GM23338 (cell line): ENCODE measurements around the gene GRIA1. TPM values are rescaled to one million over a fixed set of nuclear protein-coding genes. Genes with fewer than 3 reads are reported as not detected.

Source experiments
- ATAC-seq: fragments of 200-7000 bp; cut with Tn5 transposase; 3 replicates; pipeline ENCODE4 v1.9.1; 2020
- DNase-seq: peaks from one replicate; pipeline ENCODE4 v3.0.0-alpha.2; 2015; ENCODE audit warnings: low spot score
- H2AFZ ChIP-seq: fragments of 200-600 bp; sonication (generic); 2 replicates; pipeline ENCODE4 v1.8.0; 2016; ENCODE audit warnings: antibody characterized with exemption, mild to moderate bottlenecking, moderate library complexity
- H3F3A ChIP-seq: fragments of 200-600 bp; sonication (generic); replicated peaks from 2 replicates; pipeline ENCODE4 v1.8.0; 2017; ENCODE audit warnings: antibody characterized with exemption, mixed run types, low read depth
- H3K27ac ChIP-seq: fragments of 200-600 bp; sonication (generic); 2 replicates; pipeline ENCODE4 v1.6.1; 2016; ENCODE audit warnings: low read depth
- H3K27me3 ChIP-seq: fragments of 200-600 bp; sonication (generic); 2 replicates; pipeline ENCODE4 v1.8.0; 2016; ENCODE audit warnings: mild to moderate bottlenecking, mixed run types, moderate library complexity; ENCODE audit not compliant: insufficient read depth
- H3K36me3 ChIP-seq: fragments of 200-600 bp; sonication (generic); 2 replicates; pipeline ENCODE4 v1.8.0; 2016; ENCODE audit warnings: mild to moderate bottlenecking; ENCODE audit not compliant: insufficient read depth
- H3K4me1 ChIP-seq: fragments of 200-600 bp; sonication (generic); 2 replicates; pipeline ENCODE4 v1.8.0; 2016; ENCODE audit warnings: mild to moderate bottlenecking, moderate library complexity; ENCODE audit not compliant: insufficient read depth
- H3K4me2 ChIP-seq: fragments of 200-600 bp; sonication (generic); 2 replicates; pipeline ENCODE4 v1.7.1; 2017; ENCODE audit warnings: mixed run types
- H3K4me3 ChIP-seq: fragments of 200-600 bp; sonication (generic); 2 replicates; pipeline ENCODE4 v1.6.1; 2016; ENCODE audit warnings: mixed run types
- H3K79me2 ChIP-seq: fragments of 200-600 bp; sonication (generic); replicated peaks from 2 replicates; pipeline ENCODE4 v1.8.0; 2017; ENCODE audit warnings: mild to moderate bottlenecking; ENCODE audit not compliant: insufficient read depth
- H3K9me2 ChIP-seq: fragments of 200-600 bp; sonication (generic); 2 replicates; pipeline ENCODE4 v1.8.0; 2017; ENCODE audit not compliant: insufficient read depth
- H4K20me1 ChIP-seq: fragments of 200-600 bp; sonication (generic); replicated peaks from 2 replicates; pipeline ENCODE4 v1.8.0; 2017; ENCODE audit warnings: mild to moderate bottlenecking; ENCODE audit not compliant: insufficient read depth
- H3K27ac Mint-ChIP-seq: 2 replicates; pipeline ENCODE4 v1.8.0; 2020; ENCODE audit warnings: inconsistent platforms, mild to moderate bottlenecking, moderate library complexity, mixed read lengths
- H3K27me3 Mint-ChIP-seq: 3 replicates; pipeline ENCODE4 v1.8.0; 2022; ENCODE audit warnings: low read depth, mild to moderate bottlenecking, moderate library complexity, mixed read lengths, inconsistent platforms; ENCODE audit not compliant: insufficient read depth, poor library complexity
- H3K36me3 Mint-ChIP-seq: 3 replicates; pipeline ENCODE4 v1.8.0; 2021; ENCODE audit warnings: low read depth, mild to moderate bottlenecking, inconsistent platforms, moderate library complexity, mixed read lengths
- H3K4me1 Mint-ChIP-seq: 3 replicates; pipeline ENCODE4 v1.8.0; 2020; ENCODE audit warnings: mild to moderate bottlenecking, inconsistent platforms, mixed read lengths
- H3K4me3 Mint-ChIP-seq: 3 replicates; pipeline ENCODE4 v1.8.0; 2021; ENCODE audit warnings: moderate library complexity, mild to moderate bottlenecking, inconsistent platforms, mixed read lengths
- H3K9me3 Mint-ChIP-seq: 3 replicates; pipeline ENCODE4 v1.8.0; 2020; ENCODE audit warnings: moderate library complexity, mild to moderate bottlenecking, inconsistent platforms, mixed read lengths
- CREB1 ChIP-seq: fragments of 250-450 bp; sonication (Bioruptor Pico); IDR thresholded peaks from 2 replicates; pipeline ENCODE4 v1.5.0; 2020; ENCODE audit warnings: low read depth, mild to moderate bottlenecking, moderate library complexity
- CTCF ChIP-seq, 2 experiments: fragments of 200-600 bp in 1 of 2; sonication (generic) in 1 of 2; conservative IDR thresholded peaks; 2 replicates each; pipeline versions ENCODE4 v1.5.1 to v1.6.1; 2016 to 2017; ENCODE audit warnings: antibody characterized with exemption in 2 of 2, low read depth in 2 of 2, mild to moderate bottlenecking in 2 of 2, moderate library complexity in 1 of 2
- ETS1 ChIP-seq: IDR thresholded peaks from 2 replicates; pipeline ENCODE4 v1.6.1; 2016; ENCODE audit warnings: antibody characterized with exemption
- JUNB ChIP-seq: IDR thresholded peaks from one replicate; pipeline ENCODE4 v1.6.1; 2016; ENCODE audit warnings: antibody characterized with exemption; ENCODE audit not compliant: unreplicated experiment
- NANOG ChIP-seq: IDR thresholded peaks from 2 replicates; pipeline ENCODE4 v1.6.1; 2016; ENCODE audit warnings: antibody characterized with exemption, borderline replicate concordance
- POLR2AphosphoS5 ChIP-seq: IDR thresholded peaks from 2 replicates; pipeline ENCODE4 v1.6.1; 2016; ENCODE audit warnings: antibody characterized with exemption, low read depth
- REST ChIP-seq: IDR thresholded peaks from one replicate; pipeline ENCODE4 v1.6.1; 2018; ENCODE audit warnings: antibody characterized with exemption; ENCODE audit not compliant: unreplicated experiment
- STAT1 ChIP-seq: IDR thresholded peaks from one replicate; pipeline ENCODE4 v1.6.1; 2016; ENCODE audit warnings: antibody characterized with exemption; ENCODE audit not compliant: unreplicated experiment
- ZNF331 ChIP-seq: fragments of 250-450 bp; sonication (Bioruptor Pico); IDR thresholded peaks from 2 replicates; pipeline ENCODE4 v1.5.0; 2020; ENCODE audit warnings: low read depth, mild to moderate bottlenecking, moderate library complexity
- polyA plus RNA-seq: library from polyadenylated mRNA; unstranded; fragments of >200 nt; fragmentation: Nextera tagmentation; extraction: Ambion mirVana; gene quantifications from 2 replicates; pipeline ENCODE4 v1.2.1, GENCODE V29; 2016
- total RNA-seq: library from RNA; depleted of rRNA; stranded (reverse); fragments of >200 nt; shearing (Covaris generic); gene quantifications from 2 replicates; pipeline ENCODE4 v1.2.3, GENCODE V29; 2014
- TF ChIP-seq, protein P1 (sequence below): fragments of 250-450 bp; sonication (Bioruptor Pico); IDR thresholded peaks from 2 replicates; pipeline ENCODE4 v1.5.0; 2020; ENCODE audit warnings: mild to moderate bottlenecking, moderate library complexity

The GRIA1 gene
- total and polyA plus RNA-seq, 2 experiments from 2014 or later = 1.0 to 1.7 TPM

GRCh38 chr5:153523831-153524230 lies 33.4 kb downstream of the GRIA1 start:
- no peak for TF ChIP-seq NANOG
- TF ChIP-seq CREB1 (CRISPR knock-in tag) = no peak
- TF ChIP-seq REST = no peak
- no peaks in the 10 kb centered on the region for H3K9me3 Mint-ChIP-seq
- Histone ChIP-seq H3K4me2 (no peak overlapping the region), H3K4me1 (peaks cover 18% of the 10 kb centered on the region), H2AFZ (no peak overlapping the region), H3K36me3 (no peaks in the 10 kb centered on the region), H3F3A (no peaks in the 10 kb centered on the region), H4K20me1 (no peaks in the 10 kb centered on the region), H3K27ac (no peak overlapping the region), H3K9me2 (no peaks in the 10 kb centered on the region), H3K79me2 (no peaks in the 10 kb centered on the region), H3K4me3 (no peak overlapping the region), H3K27me3 (no peaks in the 10 kb centered on the region)
- no peak overlapping the region for H3K27ac Mint-ChIP-seq
- peaks cover 4% of the 10 kb centered on the region for H3K27me3 Mint-ChIP-seq
- no peak for DNase-seq
- no peak overlapping the region for H3K4me3 Mint-ChIP-seq
- no peaks in the 10 kb centered on the region for H3K36me3 Mint-ChIP-seq
- peaks cover 14% of the 10 kb centered on the region for H3K4me1 Mint-ChIP-seq
- ATAC-seq = no peak

GRCh38 chr5:153525536-153525935 lies 35.1 kb downstream of the GRIA1 start:
- DNase-seq = no peak
- TF ChIP-seq STAT1 = no peak
- no peak for TF ChIP-seq POLR2AphosphoS5
- TF ChIP-seq NANOG = no peak
- no peak for TF ChIP-seq CTCF (conservative IDR thresholded peaks at IDR 0.05; ENCODE audit: low read depth in 2 of 2)
- no peak for TF ChIP-seq JUNB
- TF ChIP-seq, protein P1, sequence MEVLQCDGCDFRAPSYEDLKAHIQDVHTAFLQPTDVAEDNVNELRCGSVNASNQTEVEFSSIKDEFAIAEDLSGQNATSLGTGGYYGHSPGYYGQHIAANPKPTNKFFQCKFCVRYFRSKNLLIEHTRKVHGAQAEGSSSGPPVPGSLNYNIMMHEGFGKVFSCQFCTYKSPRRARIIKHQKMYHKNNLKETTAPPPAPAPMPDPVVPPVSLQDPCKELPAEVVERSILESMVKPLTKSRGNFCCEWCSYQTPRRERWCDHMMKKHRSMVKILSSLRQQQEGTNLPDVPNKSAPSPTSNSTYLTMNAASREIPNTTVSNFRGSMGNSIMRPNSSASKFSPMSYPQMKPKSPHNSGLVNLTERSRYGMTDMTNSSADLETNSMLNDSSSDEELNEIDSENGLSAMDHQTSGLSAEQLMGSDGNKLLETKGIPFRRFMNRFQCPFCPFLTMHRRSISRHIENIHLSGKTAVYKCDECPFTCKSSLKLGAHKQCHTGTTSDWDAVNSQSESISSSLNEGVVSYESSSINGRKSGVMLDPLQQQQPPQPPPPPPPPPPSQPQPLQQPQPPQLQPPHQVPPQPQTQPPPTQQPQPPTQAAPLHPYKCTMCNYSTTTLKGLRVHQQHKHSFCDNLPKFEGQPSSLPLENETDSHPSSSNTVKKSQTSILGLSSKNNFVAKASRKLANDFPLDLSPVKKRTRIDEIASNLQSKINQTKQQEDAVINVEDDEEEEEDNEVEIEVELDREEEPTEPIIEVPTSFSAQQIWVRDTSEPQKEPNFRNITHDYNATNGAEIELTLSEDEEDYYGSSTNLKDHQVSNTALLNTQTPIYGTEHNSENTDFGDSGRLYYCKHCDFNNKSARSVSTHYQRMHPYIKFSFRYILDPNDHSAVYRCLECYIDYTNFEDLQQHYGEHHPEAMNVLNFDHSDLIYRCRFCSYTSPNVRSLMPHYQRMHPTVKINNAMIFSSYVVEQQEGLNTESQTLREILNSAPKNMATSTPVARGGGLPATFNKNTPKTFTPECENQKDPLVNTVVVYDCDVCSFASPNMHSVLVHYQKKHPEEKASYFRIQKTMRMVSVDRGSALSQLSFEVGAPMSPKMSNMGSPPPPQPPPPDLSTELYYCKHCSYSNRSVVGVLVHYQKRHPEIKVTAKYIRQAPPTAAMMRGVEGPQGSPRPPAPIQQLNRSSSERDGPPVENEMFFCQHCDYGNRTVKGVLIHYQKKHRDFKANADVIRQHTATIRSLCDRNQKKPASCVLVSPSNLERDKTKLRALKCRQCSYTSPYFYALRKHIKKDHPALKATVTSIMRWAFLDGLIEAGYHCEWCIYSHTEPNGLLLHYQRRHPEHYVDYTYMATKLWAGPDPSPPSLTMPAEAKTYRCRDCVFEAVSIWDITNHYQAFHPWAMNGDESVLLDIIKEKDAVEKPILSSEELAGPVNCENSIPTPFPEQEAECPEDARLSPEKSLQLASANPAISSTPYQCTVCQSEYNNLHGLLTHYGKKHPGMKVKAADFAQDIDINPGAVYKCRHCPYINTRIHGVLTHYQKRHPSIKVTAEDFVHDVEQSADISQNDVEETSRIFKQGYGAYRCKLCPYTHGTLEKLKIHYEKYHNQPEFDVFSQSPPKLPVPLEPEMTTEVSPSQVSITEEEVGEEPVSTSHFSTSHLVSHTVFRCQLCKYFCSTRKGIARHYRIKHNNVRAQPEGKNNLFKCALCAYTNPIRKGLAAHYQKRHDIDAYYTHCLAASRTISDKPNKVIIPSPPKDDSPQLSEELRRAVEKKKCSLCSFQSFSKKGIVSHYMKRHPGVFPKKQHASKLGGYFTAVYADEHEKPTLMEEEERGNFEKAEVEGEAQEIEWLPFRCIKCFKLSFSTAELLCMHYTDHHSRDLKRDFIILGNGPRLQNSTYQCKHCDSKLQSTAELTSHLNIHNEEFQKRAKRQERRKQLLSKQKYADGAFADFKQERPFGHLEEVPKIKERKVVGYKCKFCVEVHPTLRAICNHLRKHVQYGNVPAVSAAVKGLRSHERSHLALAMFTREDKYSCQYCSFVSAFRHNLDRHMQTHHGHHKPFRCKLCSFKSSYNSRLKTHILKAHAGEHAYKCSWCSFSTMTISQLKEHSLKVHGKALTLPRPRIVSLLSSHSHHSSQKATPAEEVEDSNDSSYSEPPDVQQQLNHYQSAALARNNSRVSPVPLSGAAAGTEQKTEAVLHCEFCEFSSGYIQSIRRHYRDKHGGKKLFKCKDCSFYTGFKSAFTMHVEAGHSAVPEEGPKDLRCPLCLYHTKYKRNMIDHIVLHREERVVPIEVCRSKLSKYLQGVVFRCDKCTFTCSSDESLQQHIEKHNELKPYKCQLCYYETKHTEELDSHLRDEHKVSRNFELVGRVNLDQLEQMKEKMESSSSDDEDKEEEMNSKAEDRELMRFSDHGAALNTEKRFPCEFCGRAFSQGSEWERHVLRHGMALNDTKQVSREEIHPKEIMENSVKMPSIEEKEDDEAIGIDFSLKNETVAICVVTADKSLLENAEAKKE = no peak
- TF ChIP-seq ETS1 = no peak
- TF ChIP-seq CREB1 (CRISPR knock-in tag) = no peak
- no peak for TF ChIP-seq ZNF331 (CRISPR knock-in tag)

More at GRCh38 chr5:153525536-153525935, 35.1 kb downstream of the GRIA1 start:
- Histone ChIP-seq H3K4me1 (peaks cover 7% of the 10 kb centered on the region), H3K79me2 (no peaks in the 10 kb centered on the region), H3K27me3 (no peaks in the 10 kb centered on the region), H4K20me1 (no peaks in the 10 kb centered on the region), H3K9me2 (no peaks in the 10 kb centered on the region), H3F3A (no peaks in the 10 kb centered on the region), H3K4me3 (no peak overlapping the region), H3K4me2 (no peak overlapping the region), H2AFZ (no peak overlapping the region), H3K27ac (no peak overlapping the region), H3K36me3 (no peaks in the 10 kb centered on the region)
- Mint-ChIP-seq H3K9me3 (no peaks in the 10 kb centered on the region), H3K27ac (no peak overlapping the region), H3K4me3 (no peak overlapping the region), H3K4me1 (peaks cover 7% of the 10 kb centered on the region), H3K27me3 (peaks cover 2% of the 10 kb centered on the region), H3K36me3 (no peaks in the 10 kb centered on the region)
- ATAC-seq = no peak
